GM23248 (cell line): Measurements from ENCODE around the gene CSTPP1.

Source experiments
- EZH2 ChIP-seq: fragments of 200-600 bp; sonication (generic); IDR thresholded peaks from 2 replicates; pipeline ENCODE4 v1.6.1; 2018; ENCODE audit warnings: antibody characterized with exemption, mild to moderate bottlenecking; ENCODE audit not compliant: insufficient read depth, poor library complexity, severe bottlenecking
- EZH2phosphoT487 ChIP-seq: fragments of 200-600 bp; sonication (generic); IDR thresholded peaks from 2 replicates; pipeline ENCODE4 v1.6.1; 2018; ENCODE audit warnings: antibody characterized with exemption, moderate library complexity, mild to moderate bottlenecking, low read depth; ENCODE audit not compliant: insufficient read depth

DNA sequence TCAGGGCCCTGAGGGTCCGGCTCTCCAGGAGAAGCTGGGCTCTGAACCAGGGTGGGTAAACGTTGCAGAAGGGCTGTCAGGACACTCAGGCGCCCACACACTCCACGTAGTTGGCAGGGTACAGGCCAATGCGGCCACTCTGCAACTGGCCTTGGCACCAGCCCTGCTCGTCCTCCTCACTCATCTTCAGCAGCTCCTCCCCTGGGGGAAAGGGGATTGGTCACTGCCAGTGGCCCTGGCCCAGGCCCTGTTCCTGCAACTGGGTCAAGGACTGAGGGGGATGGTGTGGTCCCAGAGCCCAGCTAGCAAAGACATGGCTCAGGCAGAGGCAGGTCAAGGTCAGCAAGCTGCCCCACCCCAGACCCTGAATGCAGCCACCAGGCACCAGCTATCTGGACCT, 241.3 kb downstream of the CSTPP1 start:
- TF ChIP-seq EZH2, result no peak
- TF ChIP-seq EZH2phosphoT487, result no peak
